ENCODE data around the gene PHKB.

PHKB gene

GRCh38 chr16:47499080-47499699, 38.1 kb downstream of the PHKB start:
- no peaks in the 10 kb centered on the region; the same call in 1 of the 2 replicates for H3K36me3 ChIP-seq (replicated peaks; ENCODE audit: insufficient read depth, low read length)
- H3K9me3 ChIP-seq (replicated peaks; ENCODE audit: insufficient read depth, low read length), result no peaks in the 10 kb centered on the region
- DNase-seq, result no peak
- H3K27ac ChIP-seq (ENCODE audit: low read length), result no peak overlapping the region
- no peaks in the 10 kb centered on the region for H3K9me2 ChIP-seq (replicated peaks; ENCODE audit: insufficient read depth, low read length)
- no peak overlapping the region for H3K4me2 ChIP-seq (ENCODE audit: low read depth, low read length)
- H3K4me1 ChIP-seq (ENCODE audit: low read length), result no peaks in the 10 kb centered on the region
- TF ChIP-seq CTCF (IDR thresholded peaks at IDR 0.05; ENCODE audit: low read length), result no peak
- no peak for TF ChIP-seq EZH2phosphoT487 (IDR thresholded peaks at IDR 0.05; ENCODE audit: low read length)
- no peak for TF ChIP-seq EZH2 (optimal IDR thresholded peaks at IDR 0.05; ENCODE audit: low read depth, low read length)
- no peak overlapping the region for H2AFZ ChIP-seq (ENCODE audit: low read length)
- H3K27me3 ChIP-seq (replicated peaks; ENCODE audit: insufficient read depth, low read length), result no peaks in the 10 kb centered on the region
- no peak overlapping the region for H3K4me3 ChIP-seq (ENCODE audit: low read length)
- H3K79me2 ChIP-seq (ENCODE audit: low read length), result peaks cover 9% of the 10 kb centered on the region; the same call in 1 of the 2 replicates
- H3K9ac ChIP-seq (ENCODE audit: low read length), result no peak overlapping the region
- 0 out of 2 replicates have a peak, but pooled peaks cover 3% of the 10 kb centered on the region for H3F3A ChIP-seq (ENCODE audit: insufficient read depth, low read length)
- H4K20me1 ChIP-seq (ENCODE audit: insufficient read depth, low read length), result no peaks in the 10 kb centered on the region

GRCh38 chr16:47499700-47500264, 38.7 kb downstream of the PHKB start:
- H3K27me3 ChIP-seq (replicated peaks; ENCODE audit: insufficient read depth, low read length), result no peaks in the 10 kb centered on the region
- H3F3A ChIP-seq (ENCODE audit: insufficient read depth, low read length), result no peaks in the 10 kb centered on the region
- H3K4me2 ChIP-seq (ENCODE audit: low read depth, low read length), result no peak overlapping the region
- no peaks in the 10 kb centered on the region for H3K4me1 ChIP-seq (ENCODE audit: low read length)
- H3K4me3 ChIP-seq (ENCODE audit: low read length), result no peak overlapping the region
- H3K9ac ChIP-seq (ENCODE audit: low read length), result no peak overlapping the region
- H4K20me1 ChIP-seq (ENCODE audit: insufficient read depth, low read length), result no peaks in the 10 kb centered on the region
- peaks cover 9% of the 10 kb centered on the region; the same call in 1 of the 2 replicates for H3K79me2 ChIP-seq (ENCODE audit: low read length)
- TF ChIP-seq EZH2phosphoT487 (IDR thresholded peaks at IDR 0.05; ENCODE audit: low read length) (no peak), EZH2 (optimal IDR thresholded peaks at IDR 0.05; ENCODE audit: low read depth, low read length) (no peak), CTCF (IDR thresholded peaks at IDR 0.05; ENCODE audit: low read length) (no peak)
- H3K9me2 ChIP-seq (replicated peaks; ENCODE audit: insufficient read depth, low read length), result no peaks in the 10 kb centered on the region
- no peak overlapping the region for H3K27ac ChIP-seq (ENCODE audit: low read length)
- no peak overlapping the region for H2AFZ ChIP-seq (ENCODE audit: low read length)
- H3K36me3 ChIP-seq (replicated peaks; ENCODE audit: insufficient read depth, low read length), result peaks cover 3% of the 10 kb centered on the region; the same call in 1 of the 2 replicates
- DNase-seq, result no peak
- H3K9me3 ChIP-seq (replicated peaks; ENCODE audit: insufficient read depth, low read length), result no peaks in the 10 kb centered on the region

GRCh38 chr16:47503936-47504335, 42.8 kb downstream of the PHKB start:
- Histone ChIP-seq H3K4me1 (ENCODE audit: low read length) (no peaks in the 10 kb centered on the region), H4K20me1 (ENCODE audit: insufficient read depth, low read length) (no peaks in the 10 kb centered on the region), H3K4me3 (ENCODE audit: low read length) (no peak overlapping the region), H3K4me2 (ENCODE audit: low read depth, low read length) (no peak overlapping the region), H3K27ac (ENCODE audit: low read length) (no peak overlapping the region), H2AFZ (ENCODE audit: low read length) (no peak overlapping the region), H3K79me2 (ENCODE audit: low read length) (no peaks in the 10 kb centered on the region), H3K9ac (ENCODE audit: low read length) (no peak overlapping the region), H3F3A (ENCODE audit: insufficient read depth, low read length) (no peaks in the 10 kb centered on the region), H3K36me3 (replicated peaks; ENCODE audit: insufficient read depth, low read length) (peaks cover 3% of the 10 kb centered on the region; the same call in 1 of the 2 replicates), H3K27me3 (replicated peaks; ENCODE audit: insufficient read depth, low read length) (no peaks in the 10 kb centered on the region), H3K9me3 (replicated peaks; ENCODE audit: insufficient read depth, low read length) (no peaks in the 10 kb centered on the region), H3K9me2 (replicated peaks; ENCODE audit: insufficient read depth, low read length) (no peaks in the 10 kb centered on the region)
- TF ChIP-seq EZH2phosphoT487 (IDR thresholded peaks at IDR 0.05; ENCODE audit: low read length), result no peak
- TF ChIP-seq EZH2 (optimal IDR thresholded peaks at IDR 0.05; ENCODE audit: low read depth, low read length), result no peak
- no peak for TF ChIP-seq CTCF (IDR thresholded peaks at IDR 0.05; ENCODE audit: low read length)
- no peak for DNase-seq

Data from MM.1S (cell line).